Uterus (tissue), 2 donors: ENCODE results near the gene DNAJB14.

Experiments used
- CTCF ChIP-seq, 4 experiments: fragments of 200-600 bp in 2 of 4; fragments of 450-650 bp in 2 of 4; sonication (generic) in 2 of 4; IDR thresholded peaks; one replicate each; pipeline ENCODE4 v1.5.1; 2016 to 2019; ENCODE audit warnings: antibody characterized with exemption in 4 of 4, mild to moderate bottlenecking in 2 of 4, moderate library complexity in 1 of 4
- POLR2A ChIP-seq, 2 donors: fragments of 450-650 bp; IDR thresholded peaks; one replicate each; pipeline ENCODE4 v1.6.1; 2016; ENCODE audit warnings: antibody characterized with exemption in 2 of 2, mild to moderate bottlenecking in 1 of 2, moderate library complexity in 1 of 2

- no peak for TF ChIP-seq CTCF (IDR thresholded peaks at IDR 0.05)
- no peak for TF ChIP-seq POLR2A (IDR thresholded peaks at IDR 0.05)
Observed at GRCh38 chr4:99893839-99894160, 52.6 kb downstream of the DNAJB14 start.
